ENCODE results near the gene CHST8.

Gene CHST8

GRCh38 chr19:33794683-33795369, 173.1 kb downstream of the CHST8 start:
- no peak for DNase-seq (ENCODE audit: low read depth in 2 of 2)

GRCh38 chr19:33795370-33796163, 173.8 kb downstream of the CHST8 start:
- no peak for DNase-seq (ENCODE audit: low read depth in 2 of 2)

- DNase-seq (ENCODE audit: low read depth in 2 of 2) = no peak
Measured at GRCh38 chr19:33796164-33796875, 174.6 kb downstream of the CHST8 start, which contains the start of gene KCTD15. KCTD15 (plus strand) TSS chr19:33796870; CDS start chr19:33800455, 3,585 bp downstream.

GRCh38 chr19:33797802-33798671, 176.3 kb downstream of the CHST8 start:
- DNase-seq (ENCODE audit: low read depth in 2 of 2) = no peak

GRCh38 chr19:33798681-33799111, 176.9 kb downstream of the CHST8 start:
- DNase-seq (ENCODE audit: low read depth in 2 of 2) = no peak

GRCh38 chr19:33799476-33799875, 177.7 kb downstream of the CHST8 start:
- no peak for DNase-seq (ENCODE audit: low read depth in 2 of 2)

GRCh38 chr19:33800012-33800680, 178.4 kb downstream of the CHST8 start:
- DNase-seq (ENCODE audit: low read depth in 2 of 2) = no peak

GRCh38 chr19:33801411-33801810, 179.7 kb downstream of the CHST8 start:
- no peak for DNase-seq (ENCODE audit: low read depth in 2 of 2)

GRCh38 chr19:33802001-33802400, 180.2 kb downstream of the CHST8 start:
- DNase-seq (ENCODE audit: low read depth in 2 of 2) = no peak

- no peak for DNase-seq (ENCODE audit: low read depth in 2 of 2)
Measured at GRCh38 chr19:33802801-33803200, 181.0 kb downstream of the CHST8 start.

GRCh38 chr19:33803383-33803782, 181.6 kb downstream of the CHST8 start:
- DNase-seq (ENCODE audit: low read depth in 2 of 2) = no peak

GRCh38 chr19:33804021-33804799, 182.5 kb downstream of the CHST8 start:
- DNase-seq (ENCODE audit: low read depth in 2 of 2) = no peak

GRCh38 chr19:33805313-33805712, 183.6 kb downstream of the CHST8 start:
- no peak for DNase-seq (ENCODE audit: low read depth in 2 of 2)

GRCh38 chr19:33805840-33806433, 184.2 kb downstream of the CHST8 start:
- DNase-seq (ENCODE audit: low read depth in 2 of 2) = no peak

GRCh38 chr19:33806434-33806881, 184.7 kb downstream of the CHST8 start:
- DNase-seq (ENCODE audit: low read depth in 2 of 2) = no peak

GRCh38 chr19:33808399-33808798, 186.6 kb downstream of the CHST8 start:
- no peak for DNase-seq (ENCODE audit: low read depth in 2 of 2)

- DNase-seq (ENCODE audit: low read depth in 2 of 2) = no peak
Measured at GRCh38 chr19:33809960-33810359, 188.2 kb downstream of the CHST8 start.

- no peak for DNase-seq (ENCODE audit: low read depth in 2 of 2)
Measured at GRCh38 chr19:33810821-33811220, 189.1 kb downstream of the CHST8 start.

- no peak for DNase-seq (ENCODE audit: low read depth in 2 of 2)
Measured at GRCh38 chr19:33811246-33811645, 189.5 kb downstream of the CHST8 start.
